HG03469 (cell line): ENCODE measurements around the gene LFNG.
"Not testable (repeated sequence)": the region's sequence is repeated elsewhere in the genome, so short reads cannot be mapped to it uniquely, and the experiment has no call there.

ENCODE experiments used
- ATAC-seq: cut with Tn5 transposase; IDR thresholded peaks from one replicate; pipeline ENCODE4 v1.9.1; 2021; ENCODE audit warnings: mild to moderate bottlenecking, moderate library complexity, moderate number of reproducible peaks; ENCODE audit not compliant: unreplicated experiment

The LFNG gene

DNA sequence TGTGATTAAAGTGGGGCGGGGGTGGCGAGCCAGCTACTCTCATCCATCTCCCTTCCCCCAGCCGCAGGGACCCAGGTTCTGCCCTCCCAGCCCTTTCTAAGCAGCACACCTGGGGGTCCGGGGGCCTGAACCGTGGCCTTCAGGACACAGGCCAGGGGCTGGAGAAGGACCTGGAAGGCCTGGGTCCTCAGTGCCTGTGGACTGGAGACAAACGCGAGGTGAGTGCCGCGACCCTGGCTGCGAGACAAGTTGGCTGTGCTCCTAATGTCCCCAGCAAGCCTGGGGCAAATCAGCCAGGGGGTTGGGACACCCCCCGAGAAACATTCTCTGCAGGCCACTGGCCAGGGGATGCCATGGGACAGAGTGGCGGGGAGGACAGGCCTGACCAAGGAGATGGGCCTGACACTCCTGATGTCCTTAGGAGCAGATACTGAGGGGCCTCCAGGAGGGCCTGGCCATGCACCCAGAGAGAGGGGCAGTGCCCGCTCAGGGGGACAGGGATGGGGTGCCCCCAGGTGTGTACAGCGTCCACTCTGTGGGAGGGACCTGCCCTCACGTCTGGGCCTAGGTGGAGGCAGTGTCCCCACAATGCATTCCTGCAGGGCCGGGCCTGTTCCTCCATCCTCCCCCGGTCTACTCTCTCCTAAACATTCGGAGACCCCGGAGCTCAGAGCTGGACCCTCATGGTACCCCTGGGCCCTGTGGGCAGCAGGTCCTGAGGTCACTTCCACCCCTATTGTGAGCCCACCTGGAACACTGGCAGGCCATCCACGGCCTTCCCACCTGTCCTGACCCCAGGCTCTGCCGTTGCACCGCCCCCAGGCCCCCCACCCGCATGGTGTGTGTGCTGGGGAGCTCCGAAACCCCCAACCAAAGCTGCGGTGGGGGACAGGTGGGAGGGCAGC lies 22.7 kb downstream of the LFNG start:
- ATAC-seq = no peak

DNA sequence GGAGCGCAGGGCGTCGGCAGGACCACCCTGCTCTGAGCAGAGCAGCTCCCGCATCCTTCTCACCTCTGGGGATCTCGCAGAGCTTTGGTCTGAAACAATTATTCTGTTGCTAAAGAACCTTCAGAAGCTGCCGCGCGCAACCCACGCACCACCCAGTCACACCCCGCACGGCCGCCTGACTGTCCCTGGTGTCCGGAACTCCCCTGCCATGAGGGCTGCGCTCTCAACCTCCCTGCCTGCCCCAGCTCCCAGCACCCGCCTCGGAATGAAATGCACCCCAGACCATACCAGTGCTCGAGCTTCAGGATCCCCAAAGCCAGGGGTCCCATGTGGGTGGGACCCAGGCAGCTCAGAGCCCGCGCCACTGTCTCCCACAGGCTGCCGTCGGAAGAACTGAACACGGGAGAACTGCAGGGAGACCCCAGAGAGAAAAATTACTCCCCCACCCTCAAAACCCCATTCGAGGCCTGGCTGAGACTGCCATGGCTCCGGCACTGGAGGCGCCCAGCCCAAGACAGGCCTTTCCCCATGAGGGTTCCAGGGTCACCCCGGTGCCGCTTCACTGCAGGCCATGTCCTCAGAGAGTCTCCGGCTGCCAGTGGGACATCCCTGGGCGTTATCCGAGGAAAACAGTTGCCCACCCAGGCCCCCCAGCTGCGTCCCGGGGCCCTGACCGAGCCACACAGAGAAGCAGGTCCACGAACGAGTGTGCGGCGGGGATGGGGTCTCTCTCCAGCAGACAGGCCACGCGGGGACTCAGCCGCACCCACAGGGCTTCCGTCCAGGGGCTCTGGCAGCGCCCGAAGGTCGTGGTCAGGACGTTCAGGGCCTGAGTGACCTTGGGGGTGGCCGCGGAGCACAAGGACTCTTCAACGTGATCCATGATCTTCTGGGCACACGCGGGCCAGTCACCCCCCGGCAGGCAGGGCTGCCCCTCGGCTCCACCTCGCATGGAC lies 23.6 kb downstream of the LFNG start:
- ATAC-seq = no peak

DNA sequence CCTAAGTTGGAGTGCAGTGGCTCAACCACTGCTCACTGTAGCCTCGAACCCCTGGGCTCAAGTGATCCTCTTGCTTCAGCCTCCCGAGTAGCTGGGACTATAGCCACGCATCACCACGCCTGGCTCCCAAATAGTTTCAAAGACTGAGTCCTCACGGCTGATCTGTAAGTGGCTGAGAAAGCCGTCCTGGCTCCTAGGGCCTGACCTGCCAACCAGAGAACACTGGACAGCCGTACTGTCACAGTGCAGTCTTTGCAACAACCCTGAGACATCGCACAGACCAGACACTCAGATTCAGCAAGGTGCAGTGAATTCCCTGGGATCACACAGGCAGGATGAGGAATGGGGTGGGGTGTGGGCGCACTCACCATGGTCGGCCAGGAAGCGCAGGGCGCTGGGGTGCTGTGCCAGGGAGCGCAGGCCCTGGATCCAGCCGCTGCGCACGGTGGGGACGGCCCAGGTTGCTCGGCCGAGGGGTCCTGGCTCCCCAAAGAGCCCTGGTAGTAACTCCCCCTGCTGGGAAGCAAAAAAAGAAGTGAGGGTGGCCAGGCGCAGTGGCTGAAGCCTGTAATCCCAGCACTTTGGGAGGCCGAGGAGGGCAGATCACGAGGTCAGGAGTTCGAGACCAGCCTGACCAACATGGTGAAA lies 25.1 kb downstream of the LFNG start:
- ATAC-seq = no peak

DNA sequence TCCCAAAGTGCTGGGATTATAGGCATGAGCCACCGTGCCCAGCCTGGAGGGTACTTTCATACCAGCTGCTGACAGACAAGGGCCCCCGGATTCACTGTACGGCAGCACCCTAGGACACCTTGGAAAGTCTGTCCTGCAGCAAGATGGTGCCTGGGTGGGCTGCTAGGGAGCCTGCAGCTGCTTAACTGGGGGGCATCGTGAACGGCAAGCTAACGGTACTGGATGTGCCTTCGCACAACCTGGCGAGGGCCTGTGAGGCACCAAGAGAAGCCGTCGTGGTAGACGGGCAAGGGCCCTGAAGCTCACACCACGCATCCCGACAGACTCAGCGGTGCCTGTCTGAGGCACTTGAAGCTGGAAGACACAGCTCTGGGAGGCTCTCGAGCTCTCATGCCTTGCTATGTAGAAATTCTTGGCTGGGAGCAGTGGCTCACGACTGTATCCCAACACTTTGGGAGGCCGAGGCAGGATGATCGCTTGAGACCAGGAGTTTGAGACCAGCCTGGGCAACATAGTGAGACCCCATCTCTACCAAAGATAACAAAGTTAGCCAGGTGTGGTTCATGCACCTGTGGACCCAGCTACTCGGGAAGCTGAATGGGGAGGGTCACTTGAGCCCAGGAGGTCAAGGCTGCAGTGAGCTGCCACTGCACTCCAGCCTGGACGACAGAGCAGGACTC lies 26.3 kb downstream of the LFNG start:
- no peak for ATAC-seq

DNA sequence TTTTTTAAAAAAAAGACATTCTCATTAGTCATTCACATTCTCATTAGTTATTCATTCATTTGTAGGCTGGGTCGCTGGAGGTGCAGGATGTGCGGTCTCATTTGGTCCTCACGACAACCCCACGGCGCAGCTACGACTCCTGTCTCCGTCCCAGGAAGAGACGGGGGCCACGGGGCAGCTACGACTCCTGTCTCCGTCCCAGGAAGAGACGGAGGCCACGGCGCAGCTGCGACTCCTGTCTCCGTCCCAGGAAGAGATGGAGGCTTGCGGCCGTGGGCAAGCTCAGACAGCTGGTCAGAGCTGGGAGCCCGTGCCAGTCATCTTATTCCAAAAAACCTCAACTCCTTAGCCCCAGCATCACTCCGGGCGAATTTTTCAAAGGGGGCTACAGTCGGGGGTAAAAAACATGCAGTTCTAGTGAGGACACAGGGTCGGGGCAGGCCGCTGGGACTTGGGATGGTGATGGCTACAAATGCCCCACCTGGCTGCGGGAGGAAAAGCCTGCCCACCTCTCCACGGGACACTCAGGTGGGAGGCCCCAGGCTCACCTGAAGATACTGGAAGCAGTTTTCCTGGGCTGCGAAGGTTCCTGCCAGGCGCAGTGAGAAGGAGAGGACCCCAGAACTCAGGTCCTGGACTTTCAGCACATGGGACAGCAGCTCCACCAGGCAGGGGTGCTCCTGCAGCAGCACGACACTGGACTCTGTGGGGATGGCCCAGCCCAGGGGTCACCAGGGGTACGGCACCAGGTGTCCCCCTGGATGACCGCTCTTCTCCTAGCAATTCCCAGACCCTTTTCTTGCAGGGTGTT lies 27.4 kb downstream of the LFNG start:
- ATAC-seq = no peak

DNA sequence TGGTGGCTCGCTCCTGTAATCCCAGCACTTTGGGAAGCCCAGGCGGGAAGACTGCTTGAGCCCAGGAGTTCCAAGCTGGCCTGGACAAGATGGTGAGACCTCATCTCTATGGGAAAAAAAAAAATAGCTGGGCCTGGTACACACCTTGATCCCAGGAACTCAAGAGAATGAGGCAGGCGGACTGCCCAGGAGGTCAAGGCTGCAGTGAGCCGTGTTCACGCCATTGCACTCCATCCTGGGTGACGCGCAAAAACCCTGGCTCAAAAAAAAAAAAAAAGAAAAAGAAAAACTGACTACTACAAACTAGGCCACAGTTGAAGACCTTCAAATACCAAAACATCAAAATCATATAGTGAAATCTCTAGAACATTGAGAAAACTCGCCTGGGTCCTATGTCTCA lies 31.8 kb downstream of the LFNG start:
- no peak for ATAC-seq

DNA sequence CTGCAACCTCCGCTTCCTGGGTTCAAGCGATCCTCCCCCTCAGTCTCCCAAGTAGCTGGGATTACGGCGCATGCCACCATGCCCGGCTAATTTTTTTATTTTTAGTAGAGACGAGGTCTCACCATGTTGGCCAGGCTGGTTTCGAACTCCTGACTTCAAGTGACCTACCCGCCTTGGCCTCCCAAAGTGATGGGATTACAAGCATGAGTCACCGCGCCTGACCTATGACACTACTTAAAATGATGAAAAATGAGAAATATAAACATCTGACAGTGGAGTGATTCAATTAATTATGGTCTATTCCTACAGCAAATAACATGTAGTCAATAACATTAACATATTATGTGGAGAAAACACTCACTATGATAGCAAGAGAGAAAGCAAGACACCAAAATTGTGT lies 33.5 kb downstream of the LFNG start:
- ATAC-seq = no peak

DNA sequence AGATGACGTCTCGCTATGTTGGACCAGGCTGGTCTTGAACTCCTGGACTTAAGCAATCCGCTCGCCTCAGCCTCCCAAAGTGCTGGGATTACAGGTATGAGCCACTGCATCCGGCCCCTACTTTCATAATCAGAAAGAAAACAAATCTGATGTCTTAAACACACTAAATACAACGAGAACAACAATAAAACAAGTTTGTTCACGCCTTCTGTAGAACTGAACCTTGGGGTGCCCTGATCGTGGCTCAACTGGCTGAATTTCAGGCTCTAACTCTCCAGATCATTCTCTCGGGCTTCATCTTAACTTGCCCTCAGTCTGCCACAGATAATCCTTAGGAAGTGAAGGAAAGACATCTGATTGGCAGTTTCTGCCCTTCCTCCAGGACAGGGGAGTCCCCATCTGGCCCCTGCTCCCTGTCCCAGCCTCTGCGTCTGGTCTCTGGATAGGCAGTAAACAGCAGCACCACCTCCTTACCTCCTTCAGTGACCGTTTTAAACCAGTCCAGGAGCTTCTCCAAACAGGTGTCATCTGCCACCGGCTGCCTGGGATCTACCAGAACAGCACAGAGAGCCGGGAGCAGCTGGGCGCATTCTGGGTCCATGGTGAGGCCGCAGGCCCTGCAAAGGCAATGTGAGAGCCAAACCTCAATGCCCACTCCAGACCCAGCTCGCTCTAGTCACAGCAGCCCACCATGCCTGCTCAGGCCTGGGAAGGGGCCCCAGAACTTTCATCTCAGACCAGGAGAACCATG lies 34.4 kb downstream of the LFNG start:
- ATAC-seq = no peak

DNA sequence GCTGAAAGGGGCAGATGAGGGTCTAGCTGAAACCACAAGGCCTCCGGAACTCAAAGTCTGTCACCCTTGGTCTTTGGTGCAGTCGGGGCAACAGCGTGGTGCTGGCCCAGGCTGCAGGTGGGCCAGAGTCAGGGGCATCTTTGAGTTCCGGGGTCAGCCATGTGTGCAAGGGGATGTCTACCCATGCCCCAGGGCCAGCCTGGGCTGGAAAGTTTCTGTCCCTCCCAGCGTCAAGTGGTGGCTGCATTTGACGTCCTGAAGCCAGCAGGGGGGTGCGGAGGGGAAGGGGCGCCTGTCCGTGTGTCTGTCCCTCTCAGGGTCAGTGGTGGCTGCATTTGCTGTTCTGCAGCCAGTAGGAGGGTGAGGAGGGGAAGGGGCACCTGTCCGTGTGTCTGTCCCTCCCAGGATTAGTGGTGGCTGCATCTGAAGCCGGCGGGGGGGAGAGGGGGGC lies 35.1 kb downstream of the LFNG start:
- ATAC-seq = no peak

DNA sequence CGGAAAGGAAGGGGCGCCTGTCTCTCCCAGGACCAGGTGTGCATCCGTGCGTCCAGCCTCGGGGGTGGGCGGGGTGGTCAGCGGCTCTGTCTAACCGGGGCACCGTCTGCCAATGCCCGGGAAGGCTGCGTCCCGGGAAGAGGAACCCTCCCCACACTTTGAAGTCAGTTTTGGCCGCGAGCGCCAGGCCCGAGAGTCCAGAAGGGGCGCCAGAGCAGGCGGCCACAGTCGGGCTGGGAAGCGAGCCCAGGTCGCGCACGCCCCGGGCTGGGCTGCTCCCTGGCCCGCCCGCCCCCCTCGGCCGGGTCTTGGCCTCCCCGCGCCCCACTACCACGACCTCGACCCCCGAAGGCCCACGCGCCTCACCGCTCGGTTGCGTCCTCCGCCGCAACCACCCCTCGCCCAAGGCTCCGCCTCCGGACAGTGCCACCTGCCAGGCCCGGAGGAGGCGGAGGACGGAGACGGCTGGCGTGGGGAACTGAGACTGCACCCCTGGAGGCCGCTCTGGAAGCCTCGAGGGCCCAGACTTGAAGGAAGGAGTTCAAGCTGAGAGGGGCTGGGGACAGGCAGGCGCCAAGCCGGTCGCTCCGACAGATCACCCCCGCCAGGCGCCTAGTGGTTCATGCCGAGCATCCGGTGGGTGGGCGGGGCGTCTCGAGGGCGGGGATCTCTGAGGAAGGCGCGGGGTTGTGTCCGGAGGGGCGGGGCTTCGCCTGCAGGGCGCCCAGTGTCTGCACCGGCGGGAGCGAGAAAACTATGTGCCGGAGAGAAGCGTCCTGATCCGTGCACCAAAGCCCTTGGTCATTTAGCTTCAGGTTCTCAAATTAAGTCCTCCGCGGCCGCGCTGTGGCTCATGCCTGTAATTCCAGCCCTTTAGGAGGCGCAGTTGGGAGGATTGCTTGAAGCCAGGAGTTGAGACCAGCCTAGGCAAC lies 35.8 kb downstream of the LFNG start, which contains the start of gene BRAT1:
Gene BRAT1 (minus strand): TSS at position 404 of the 932 bp plus-strand sequence. CDS start 1,093 bp downstream, outside the sequence.
- ATAC-seq = peak; percentile 53

DNA sequence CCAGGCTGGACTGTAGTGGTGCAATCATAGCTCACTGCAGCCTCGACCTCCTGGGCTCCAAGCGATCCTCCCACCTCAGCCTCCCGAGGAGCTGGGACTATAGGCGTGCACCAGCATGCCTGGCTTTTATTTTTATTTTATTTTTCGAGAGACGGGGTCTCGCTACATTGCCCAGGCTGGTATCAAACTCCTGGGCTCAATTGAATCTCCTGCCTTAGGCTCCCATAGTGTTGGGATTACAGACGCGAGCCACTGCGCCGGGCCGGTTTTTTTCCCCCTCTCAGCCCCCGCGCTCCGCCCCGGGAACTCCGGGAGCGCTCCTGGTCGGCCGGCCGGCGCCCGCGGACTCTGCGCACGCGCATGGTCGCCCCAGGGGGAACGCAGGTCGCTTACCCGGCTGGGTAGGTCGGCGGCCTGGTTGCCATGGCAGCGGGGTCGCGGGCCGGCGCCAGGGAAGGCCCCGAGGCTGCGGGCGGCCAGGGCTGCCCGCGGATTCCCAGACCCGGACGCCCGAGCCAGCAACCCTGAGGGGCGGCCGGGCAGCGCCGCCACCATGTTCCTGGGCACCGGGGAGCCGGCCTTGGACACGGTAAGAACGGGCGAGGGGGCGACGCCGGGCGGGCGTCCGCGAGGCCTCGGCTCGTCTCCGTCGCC lies 39.2 kb downstream of the LFNG start, which contains the start of gene IQCE:
Gene IQCE (plus strand): TSS at position 351 of the 654 bp plus-strand sequence. CDS start 203 bp downstream, at position 554.
- peak; percentile 43 for ATAC-seq

DNA sequence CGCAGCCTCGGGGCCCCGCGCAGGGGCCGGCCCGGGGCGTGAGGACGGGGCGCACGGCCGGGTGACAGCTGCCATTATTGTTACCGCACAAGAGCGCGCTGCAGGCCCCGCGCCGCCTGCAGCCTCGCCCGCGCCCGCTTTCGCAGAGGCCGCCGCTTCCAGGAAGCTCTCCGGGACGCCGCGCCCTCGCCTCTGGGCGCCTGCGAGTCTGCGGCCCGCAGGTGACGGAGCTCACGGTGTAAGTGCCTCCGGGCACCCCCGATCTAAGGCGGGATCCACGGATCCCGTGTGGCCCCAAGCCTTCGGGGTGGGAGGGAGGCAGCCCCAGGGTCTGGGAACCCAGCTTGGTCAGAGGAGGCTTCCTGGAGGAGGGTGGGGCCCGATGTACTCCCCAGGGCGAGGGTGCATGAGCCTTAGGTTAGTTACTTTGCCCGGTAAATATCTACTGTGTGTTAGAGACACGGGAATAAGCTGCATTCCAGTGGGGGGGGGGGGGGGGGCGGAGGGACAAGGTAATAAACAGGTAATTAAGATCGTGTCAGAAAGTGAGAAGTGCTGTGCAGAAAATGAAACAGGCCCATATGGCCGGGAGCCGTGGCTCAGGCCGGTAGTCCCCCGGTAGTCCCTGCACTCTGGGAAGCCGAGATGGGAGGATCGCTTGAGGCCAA lies 39.8 kb downstream of the LFNG start:
- ATAC-seq = no peak

DNA sequence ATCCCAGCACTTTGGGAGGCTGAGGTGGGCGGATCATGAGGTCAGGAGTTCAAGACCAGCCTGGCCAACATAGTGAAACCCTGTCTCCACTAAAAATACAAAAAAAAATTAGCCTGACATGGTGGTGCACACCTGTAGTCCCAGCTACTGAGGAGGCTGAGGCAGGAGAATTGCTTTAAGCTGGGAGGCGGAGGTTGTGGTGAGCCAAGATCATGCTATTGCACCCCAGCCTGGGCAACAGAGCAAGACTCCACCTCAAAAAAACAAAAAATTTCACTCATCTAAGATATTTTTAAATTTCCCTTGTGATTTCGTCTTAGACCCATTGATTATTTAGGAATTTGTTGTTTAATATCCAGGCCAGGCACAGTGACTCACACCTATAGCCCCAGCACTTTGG lies 44.4 kb downstream of the LFNG start:
- not testable (repeated sequence) for ATAC-seq

DNA sequence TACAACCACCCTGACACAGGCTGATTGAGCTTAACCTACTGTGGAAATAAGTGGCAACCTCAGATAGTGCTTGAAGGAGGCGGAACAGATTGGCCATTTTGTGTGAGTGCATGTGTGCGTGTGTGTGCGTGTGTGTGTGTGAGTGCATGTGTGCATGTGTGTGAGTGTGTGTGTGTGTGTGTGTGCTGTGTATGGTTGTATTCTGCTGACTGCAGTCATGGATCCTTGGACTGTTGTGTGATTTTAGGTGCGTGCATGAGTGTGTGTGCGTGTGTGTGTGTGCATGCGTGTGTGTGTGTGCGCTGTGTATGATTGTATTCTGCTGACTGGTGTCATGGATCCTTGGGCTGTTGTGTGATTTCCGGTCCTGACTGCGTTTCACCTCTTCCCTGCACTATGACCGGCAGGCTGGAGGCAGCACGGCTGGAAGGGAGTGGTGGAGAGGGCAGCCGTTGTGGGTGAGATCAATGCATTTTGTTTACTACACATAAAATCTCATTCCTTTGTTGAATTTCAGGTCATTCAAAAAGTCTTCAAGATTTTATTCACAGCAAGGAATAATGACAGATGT lies 45.5 kb downstream of the LFNG start:
- ATAC-seq = no peak

DNA sequence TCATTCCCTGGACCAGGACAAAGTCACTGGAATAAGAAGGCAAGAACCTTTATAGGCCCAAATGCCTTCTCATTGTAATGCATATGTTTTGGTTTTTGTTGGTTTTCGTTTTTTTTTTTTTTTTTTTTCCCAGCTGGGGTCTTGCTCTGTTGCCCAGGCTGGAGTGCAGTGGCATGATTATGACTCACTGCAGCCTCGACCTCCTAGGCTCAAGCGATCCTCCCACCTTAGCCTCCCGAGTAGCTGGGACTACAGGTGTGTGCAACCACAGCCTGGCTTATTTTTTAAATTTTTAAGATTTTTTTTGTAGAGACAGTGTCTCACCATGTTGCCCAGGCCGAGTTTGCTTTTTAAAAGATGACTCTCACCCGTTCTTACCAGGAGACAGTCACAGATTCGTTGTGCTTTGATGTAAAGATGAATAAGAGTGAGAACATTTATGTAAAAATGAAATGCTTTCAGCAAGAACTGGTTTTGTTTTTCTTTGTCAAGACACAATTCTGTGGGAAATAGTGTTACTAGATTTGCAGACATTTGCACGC lies 46.8 kb downstream of the LFNG start:
- ATAC-seq = peak; percentile 21
